ENCODE results near the gene CCNL2. TPM values are rescaled to one million over a fixed set of nuclear protein-coding genes. Genes with fewer than 3 reads are reported as not detected.
"Not testable (repeated sequence)": the region's sequence is repeated elsewhere in the genome, so short reads cannot be mapped to it uniquely, and the experiment has no call there.

The CCNL2 gene
- total RNA-seq, 4 donors from 2014 or later = 311 to 362 (median 339) TPM

DNA sequence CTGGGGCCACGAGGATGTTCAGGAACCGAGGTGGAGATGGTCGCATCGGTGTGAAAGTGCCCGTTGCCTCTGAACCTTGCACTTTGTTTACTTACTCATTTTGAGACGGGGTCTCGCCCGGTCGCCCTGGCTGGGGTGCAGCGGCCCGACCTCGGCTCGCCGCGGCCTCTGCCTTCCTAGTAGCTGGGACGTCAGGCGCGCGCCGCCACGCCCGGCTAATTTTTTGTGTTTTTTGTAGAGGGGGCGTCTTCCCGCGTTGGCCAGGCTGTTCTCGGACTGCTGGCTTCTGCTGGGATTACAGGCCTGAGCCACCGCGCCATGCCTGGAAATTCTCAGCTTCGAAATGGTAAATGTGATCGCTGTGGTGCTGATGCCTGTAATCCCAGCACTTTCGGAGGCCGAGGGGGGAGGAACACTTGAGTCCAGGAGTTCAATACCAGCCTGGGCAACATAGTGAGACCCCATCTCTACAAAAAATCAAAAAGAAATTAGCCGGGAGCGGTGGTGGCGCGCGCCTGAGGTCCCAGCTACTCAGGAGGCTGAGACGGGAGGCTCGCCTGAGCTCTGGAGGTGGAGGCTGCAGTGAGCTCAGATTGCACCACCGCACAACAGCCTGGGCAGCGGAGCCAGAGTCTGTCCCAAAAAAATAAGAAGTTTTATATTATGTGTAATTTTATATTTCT, 8.6 kb upstream of the CCNL2 start:
- H3K36me3 ChIP-seq = peaks cover 0 to 40% (median 0%) of the 10 kb centered on the region in 3 donors
- no peak for DNase-seq (ENCODE audit: low spot score in 2 of 2)
- WGBS, 2 donors = 11 to 13% methylated on average over 36 to 41 of the region's 41 CpGs
- H3K27me3 ChIP-seq = no peaks in the 10 kb centered on the region
- peaks cover 4 to 62% (median 21%) of the 10 kb centered on the region in 4 donors for H3K4me1 ChIP-seq
- peak overlapping the region; percentile 32 to 91 (median 86) for H3K27ac ChIP-seq
- peak overlapping the region; percentile 76 to 98 (median 88) for H3K4me3 ChIP-seq
- TF ChIP-seq EP300 (IDR thresholded peaks at IDR 0.05) = no peak
- TF ChIP-seq POLR2A (IDR thresholded peaks at IDR 0.05) = no peak
- TF ChIP-seq, protein P1, sequence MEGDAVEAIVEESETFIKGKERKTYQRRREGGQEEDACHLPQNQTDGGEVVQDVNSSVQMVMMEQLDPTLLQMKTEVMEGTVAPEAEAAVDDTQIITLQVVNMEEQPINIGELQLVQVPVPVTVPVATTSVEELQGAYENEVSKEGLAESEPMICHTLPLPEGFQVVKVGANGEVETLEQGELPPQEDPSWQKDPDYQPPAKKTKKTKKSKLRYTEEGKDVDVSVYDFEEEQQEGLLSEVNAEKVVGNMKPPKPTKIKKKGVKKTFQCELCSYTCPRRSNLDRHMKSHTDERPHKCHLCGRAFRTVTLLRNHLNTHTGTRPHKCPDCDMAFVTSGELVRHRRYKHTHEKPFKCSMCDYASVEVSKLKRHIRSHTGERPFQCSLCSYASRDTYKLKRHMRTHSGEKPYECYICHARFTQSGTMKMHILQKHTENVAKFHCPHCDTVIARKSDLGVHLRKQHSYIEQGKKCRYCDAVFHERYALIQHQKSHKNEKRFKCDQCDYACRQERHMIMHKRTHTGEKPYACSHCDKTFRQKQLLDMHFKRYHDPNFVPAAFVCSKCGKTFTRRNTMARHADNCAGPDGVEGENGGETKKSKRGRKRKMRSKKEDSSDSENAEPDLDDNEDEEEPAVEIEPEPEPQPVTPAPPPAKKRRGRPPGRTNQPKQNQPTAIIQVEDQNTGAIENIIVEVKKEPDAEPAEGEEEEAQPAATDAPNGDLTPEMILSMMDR (IDR thresholded peaks at IDR 0.05) = no peak
- H3K9me3 ChIP-seq = no peaks in the 10 kb centered on the region

DNA sequence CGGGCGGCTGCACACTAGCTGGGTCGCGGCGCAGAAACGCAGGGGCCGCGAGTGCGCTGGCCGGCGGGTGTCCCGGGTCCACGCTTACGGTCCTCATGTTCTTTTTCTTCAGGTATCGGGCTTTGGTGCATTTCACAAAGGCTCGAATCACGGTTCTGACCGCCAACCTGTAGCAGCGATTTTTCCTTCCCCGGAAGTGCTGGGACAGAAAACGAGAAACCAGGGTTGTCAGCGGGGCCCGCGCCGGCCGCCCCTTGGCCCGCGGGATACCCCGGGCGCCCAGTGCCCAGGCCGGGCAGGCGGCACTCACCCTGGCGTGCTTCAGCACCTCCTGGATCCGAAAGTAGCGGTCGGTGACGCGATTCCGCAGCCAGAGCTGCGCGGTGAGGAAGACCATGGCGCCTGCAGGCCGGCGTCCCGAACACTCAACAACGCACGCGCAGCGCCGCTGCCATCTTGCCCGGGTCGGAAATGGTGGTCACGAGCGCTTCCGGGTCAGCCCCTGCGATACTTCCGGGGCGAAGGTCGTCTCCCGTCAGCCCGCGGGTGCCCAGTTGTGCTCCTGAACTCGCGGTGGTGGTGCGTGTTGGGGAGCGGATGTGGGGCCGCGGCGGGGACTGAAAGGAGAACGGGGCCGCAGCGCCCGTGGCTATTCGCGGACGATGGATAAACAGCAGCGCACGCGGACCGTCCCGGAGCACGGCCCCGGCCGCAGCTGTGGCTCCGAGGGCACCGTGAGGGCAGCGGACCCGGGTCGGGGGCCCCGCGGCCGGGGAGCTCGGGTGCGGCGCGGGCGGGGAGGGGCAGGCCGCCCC, 7.9 kb upstream of the CCNL2 start, which contains the start of gene MRPL20:
Gene MRPL20, minus strand, starts transcription at position 473 of the 815 bp plus-strand sequence. Its CDS starts 76 bp downstream, at position 397.
- Histone ChIP-seq H3K4me3 (peak within 1 kb of the TSS; percentile 76 to 98 (median 88)), H3K27me3 (no peaks in the 10 kb centered on the region), H3K36me3 (peaks cover 0 to 47% (median 0%) of the 10 kb centered on the region in 3 donors), H3K4me1 (peaks cover 4 to 65% (median 21%) of the 10 kb centered on the region in 4 donors), H3K27ac (peak within 1 kb of the TSS; percentile 53 to 91 (median 86)), H3K9me3 (no peaks in the 10 kb centered on the region)
- 0% methylated on average over 49 to 76 of the region's 98 CpGs for WGBS, 2 donors
- peak; percentile 88 to 90 for DNase-seq (ENCODE audit: low spot score in 2 of 2)
- TF ChIP-seq, protein P1 (IDR thresholded peaks at IDR 0.05) = peak in 1 of 5 experiments; percentile 28
- TF ChIP-seq POLR2A (IDR thresholded peaks at IDR 0.05) = peak; percentile 40 to 75
- TF ChIP-seq EP300 (IDR thresholded peaks at IDR 0.05) = peak; percentile 82 to 98

DNA sequence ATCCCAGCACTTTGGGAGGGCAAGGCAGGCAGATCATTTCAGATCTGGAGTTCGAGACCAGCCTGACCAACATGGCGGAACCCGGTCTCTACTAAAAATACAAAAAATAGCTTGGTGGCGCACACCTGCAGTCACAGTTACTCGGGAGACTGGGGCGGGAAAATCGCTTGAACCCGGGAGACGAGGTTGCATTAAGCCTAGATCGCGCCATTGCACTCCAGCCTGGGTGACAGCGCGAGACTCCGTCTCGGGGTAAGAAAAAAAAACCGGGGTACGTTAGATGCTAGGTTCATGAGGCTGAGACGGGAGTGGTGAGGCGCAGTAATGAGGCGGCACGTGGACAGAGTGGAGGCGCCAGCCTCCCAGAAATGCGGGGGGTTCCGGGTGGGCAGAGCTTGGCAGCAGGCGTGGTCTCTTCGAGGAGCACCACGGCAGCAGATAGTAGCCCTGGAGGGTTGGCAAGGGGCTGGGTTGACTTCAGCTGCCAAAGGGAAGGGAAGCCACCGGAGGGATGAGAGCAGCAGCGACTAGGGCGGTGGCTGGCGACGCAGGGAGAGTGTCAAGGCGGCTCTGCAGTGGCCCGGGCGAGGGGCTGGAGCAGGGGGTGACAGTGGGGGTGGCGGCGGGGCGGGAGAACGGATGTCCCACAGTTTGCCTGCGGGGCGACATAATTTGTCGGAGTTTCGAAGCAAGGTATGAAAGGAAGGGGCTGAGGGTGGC, 7.1 kb upstream of the CCNL2 start:
- Histone ChIP-seq H3K27me3 (no peaks in the 10 kb centered on the region), H3K36me3 (peaks cover 0 to 55% (median 0%) of the 10 kb centered on the region in 3 donors), H3K9me3 (no peaks in the 10 kb centered on the region), H3K4me1 (peaks cover 4 to 72% (median 21%) of the 10 kb centered on the region in 4 donors), H3K4me3 (peak overlapping the region; percentile 76 to 98 (median 88)), H3K27ac (peak overlapping the region; percentile 53 to 91 (median 84))
- no peak for DNase-seq (ENCODE audit: low spot score in 2 of 2)
- 37 to 41% methylated on average over 43 of the region's 43 CpGs for WGBS, 2 donors
- TF ChIP-seq EP300 (IDR thresholded peaks at IDR 0.05) (no peak), POLR2A (IDR thresholded peaks at IDR 0.05) (no peak)
- TF ChIP-seq, protein P1 (IDR thresholded peaks at IDR 0.05) = no peak

DNA sequence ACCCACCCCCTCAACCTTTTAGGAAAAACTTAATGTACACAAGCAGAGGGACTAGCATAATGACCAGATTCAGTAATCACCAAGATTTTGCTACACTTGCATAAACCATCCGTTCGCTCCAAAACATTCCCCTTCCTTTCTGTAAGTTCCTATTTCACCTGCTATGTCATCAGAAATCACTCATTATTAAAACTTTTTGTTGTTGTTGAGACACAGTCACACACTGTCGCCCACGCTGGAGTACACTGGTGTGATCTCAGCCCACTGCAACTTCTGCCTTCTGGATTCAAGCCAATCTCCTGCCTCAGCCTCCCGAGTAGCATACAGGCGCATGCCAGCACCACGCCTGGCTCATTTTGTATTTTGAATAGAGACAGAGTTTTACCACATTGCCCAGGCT, 4.5 kb upstream of the CCNL2 start:
- Histone ChIP-seq H3K9me3 (no peaks in the 10 kb centered on the region), H3K36me3 (peaks cover 0 to 61% (median 5%) of the 10 kb centered on the region in 3 donors), H3K4me1 (peaks cover 4 to 71% (median 30%) of the 10 kb centered on the region in 4 donors), H3K27ac (no peak overlapping the region), H3K4me3 (no peak overlapping the region), H3K27me3 (no peaks in the 10 kb centered on the region)
- 56 to 64% methylated on average over 7 of the region's 7 CpGs for WGBS, 2 donors
- no peak for TF ChIP-seq EP300 (IDR thresholded peaks at IDR 0.05)
- TF ChIP-seq, protein P1 (IDR thresholded peaks at IDR 0.05) = no peak
- no peak for TF ChIP-seq POLR2A (IDR thresholded peaks at IDR 0.05)
- DNase-seq (ENCODE audit: low spot score in 2 of 2) = no peak

DNA sequence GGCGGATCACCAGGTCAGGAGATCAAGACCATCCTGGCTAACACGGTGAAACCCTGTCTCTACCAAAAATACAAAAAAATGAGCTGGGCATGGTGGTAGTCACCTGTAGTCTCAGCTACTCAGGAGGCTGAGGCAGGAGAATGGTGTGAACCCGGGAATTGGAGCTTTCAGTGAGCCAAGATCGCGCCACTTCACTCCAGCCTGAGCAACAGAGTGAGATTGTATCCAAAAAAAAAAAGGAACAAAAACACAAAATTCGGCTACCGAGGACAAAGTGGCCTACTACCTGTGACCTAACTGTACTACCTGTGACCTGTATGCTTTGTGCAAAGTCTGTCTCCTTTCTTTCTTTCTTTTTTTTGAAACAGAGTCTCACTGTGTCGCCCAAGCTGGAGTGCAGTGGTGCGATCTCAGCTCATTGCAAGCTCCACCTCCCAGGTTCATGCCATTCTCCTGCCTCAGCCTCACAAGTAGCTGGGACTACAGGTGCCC, 3.8 kb upstream of the CCNL2 start:
- not testable (repeated sequence) for DNase-seq (ENCODE audit: low spot score in 2 of 2); H3K27ac ChIP-seq; H3K27me3 ChIP-seq; H3K4me3 ChIP-seq; H3K9me3 ChIP-seq
- peaks cover 0 to 63% (median 5%) of the 10 kb centered on the region in 3 donors for H3K36me3 ChIP-seq
- WGBS, 2 donors = 80 to 83% methylated on average over 9 of the region's 9 CpGs
- peaks cover 4 to 70% (median 32%) of the 10 kb centered on the region in 4 donors for H3K4me1 ChIP-seq
